ENCODE data around the gene PNPLA4. TPM values are rescaled to one million over a fixed set of nuclear protein-coding genes. Genes with fewer than 3 reads are reported as not detected.

The PNPLA4 gene
- total and polyA plus RNA-seq, 2 of the 13 experiments (the other 11 are each of a cell fraction or from before 2014, with no cell fraction given), result 13.0 to 17.7 TPM

DNA sequence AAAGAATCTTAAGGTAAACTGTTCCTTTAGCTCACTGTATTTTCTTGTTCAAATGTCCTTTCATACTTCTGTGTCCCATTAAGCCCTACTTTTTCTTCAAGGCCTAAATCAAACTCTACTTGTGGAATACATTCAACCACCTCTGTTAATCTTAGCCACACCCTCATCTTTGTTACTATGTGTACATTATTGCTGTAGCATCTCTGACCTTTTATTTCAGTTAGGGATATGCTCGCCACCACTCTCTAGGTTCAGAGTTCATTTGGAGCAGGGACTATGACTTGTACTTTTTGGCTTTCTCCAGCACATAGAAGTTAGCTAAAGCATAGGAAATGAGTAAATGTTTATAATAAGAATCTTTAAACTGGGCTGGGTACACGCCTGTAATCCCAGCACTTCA lies 6.8 kb upstream of the PNPLA4 start (continued):
- TF ChIP-seq, protein P1, sequence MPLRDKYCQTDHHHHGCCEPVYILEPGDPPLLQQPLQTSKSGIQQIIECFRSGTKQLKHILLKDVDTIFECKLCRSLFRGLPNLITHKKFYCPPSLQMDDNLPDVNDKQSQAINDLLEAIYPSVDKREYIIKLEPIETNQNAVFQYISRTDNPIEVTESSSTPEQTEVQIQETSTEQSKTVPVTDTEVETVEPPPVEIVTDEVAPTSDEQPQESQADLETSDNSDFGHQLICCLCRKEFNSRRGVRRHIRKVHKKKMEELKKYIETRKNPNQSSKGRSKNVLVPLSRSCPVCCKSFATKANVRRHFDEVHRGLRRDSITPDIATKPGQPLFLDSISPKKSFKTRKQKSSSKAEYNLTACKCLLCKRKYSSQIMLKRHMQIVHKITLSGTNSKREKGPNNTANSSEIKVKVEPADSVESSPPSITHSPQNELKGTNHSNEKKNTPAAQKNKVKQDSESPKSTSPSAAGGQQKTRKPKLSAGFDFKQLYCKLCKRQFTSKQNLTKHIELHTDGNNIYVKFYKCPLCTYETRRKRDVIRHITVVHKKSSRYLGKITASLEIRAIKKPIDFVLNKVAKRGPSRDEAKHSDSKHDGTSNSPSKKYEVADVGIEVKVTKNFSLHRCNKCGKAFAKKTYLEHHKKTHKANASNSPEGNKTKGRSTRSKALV (CRISPR knock-in tag; IDR thresholded peaks at IDR 0.05), result no peak
- TF ChIP-seq ZNF605 (CRISPR knock-in tag; IDR thresholded peaks at IDR 0.05), result no peak
- TF ChIP-seq, protein P2, sequence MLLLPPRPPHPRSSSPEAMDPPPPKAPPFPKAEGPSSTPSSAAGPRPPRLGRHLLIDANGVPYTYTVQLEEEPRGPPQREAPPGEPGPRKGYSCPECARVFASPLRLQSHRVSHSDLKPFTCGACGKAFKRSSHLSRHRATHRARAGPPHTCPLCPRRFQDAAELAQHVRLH (CRISPR knock-in tag; IDR thresholded peaks at IDR 0.05; ENCODE audit: borderline replicate concordance, low read depth), result no peak
- TF ChIP-seq, protein P3, sequence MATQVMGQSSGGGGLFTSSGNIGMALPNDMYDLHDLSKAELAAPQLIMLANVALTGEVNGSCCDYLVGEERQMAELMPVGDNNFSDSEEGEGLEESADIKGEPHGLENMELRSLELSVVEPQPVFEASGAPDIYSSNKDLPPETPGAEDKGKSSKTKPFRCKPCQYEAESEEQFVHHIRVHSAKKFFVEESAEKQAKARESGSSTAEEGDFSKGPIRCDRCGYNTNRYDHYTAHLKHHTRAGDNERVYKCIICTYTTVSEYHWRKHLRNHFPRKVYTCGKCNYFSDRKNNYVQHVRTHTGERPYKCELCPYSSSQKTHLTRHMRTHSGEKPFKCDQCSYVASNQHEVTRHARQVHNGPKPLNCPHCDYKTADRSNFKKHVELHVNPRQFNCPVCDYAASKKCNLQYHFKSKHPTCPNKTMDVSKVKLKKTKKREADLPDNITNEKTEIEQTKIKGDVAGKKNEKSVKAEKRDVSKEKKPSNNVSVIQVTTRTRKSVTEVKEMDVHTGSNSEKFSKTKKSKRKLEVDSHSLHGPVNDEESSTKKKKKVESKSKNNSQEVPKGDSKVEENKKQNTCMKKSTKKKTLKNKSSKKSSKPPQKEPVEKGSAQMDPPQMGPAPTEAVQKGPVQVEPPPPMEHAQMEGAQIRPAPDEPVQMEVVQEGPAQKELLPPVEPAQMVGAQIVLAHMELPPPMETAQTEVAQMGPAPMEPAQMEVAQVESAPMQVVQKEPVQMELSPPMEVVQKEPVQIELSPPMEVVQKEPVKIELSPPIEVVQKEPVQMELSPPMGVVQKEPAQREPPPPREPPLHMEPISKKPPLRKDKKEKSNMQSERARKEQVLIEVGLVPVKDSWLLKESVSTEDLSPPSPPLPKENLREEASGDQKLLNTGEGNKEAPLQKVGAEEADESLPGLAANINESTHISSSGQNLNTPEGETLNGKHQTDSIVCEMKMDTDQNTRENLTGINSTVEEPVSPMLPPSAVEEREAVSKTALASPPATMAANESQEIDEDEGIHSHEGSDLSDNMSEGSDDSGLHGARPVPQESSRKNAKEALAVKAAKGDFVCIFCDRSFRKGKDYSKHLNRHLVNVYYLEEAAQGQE (IDR thresholded peaks at IDR 0.05; ENCODE audit: borderline replicate concordance in 1 of 2, low read depth in 1 of 2, low read length in 2 of 2), result no peak

DNA sequence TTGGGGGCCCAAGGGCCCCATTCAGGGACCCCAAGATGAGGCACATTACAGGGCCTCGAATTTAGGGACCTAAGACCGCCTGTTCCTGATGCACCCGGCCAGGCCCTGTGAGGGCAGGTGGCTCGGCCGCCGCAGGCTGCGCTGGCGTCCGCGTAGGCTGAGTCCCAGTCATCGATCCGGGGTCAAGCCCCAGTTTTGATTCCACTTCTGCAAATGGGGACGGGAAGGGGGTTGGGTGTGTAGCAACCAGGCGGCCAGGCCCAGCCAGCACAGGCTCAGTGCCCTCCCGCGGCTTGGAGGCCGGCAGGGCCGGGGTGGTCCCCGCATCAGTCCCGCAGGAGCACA lies 327 bp downstream of the PNPLA4 start:
- Histone ChIP-seq H3K27ac (ENCODE audit: extremely low read length, insufficient read depth, low read length) (peak overlapping the region; percentile 89), H2AFZ (ENCODE audit: low read length) (no peak overlapping the region), H3K79me2 (ENCODE audit: insufficient read depth, low read length) (no peaks in the 10 kb centered on the region), H3K4me1 (ENCODE audit: insufficient read depth, low read length) (peaks cover 9% of the 10 kb centered on the region), H3K9me3 (ENCODE audit: low read length) (no peaks in the 10 kb centered on the region), H3K9ac (ENCODE audit: insufficient read depth, low read depth, low read length) (peak overlapping the region; percentile 87), H3K36me3 (replicated peaks in 1 of 2; ENCODE audit: control insufficient read depth in 1 of 2, insufficient read depth in 2 of 2, low read length in 2 of 2) (no peaks in the 10 kb centered on the region), H3K4me3 (replicated peaks in 1 of 3; ENCODE audit: insufficient read depth in 1 of 3, low read depth in 2 of 3, low read length in 3 of 3) (peak overlapping the region; percentile 66 to 81 (median 80)), H3K27me3 (ENCODE audit: control insufficient read depth in 1 of 2, insufficient read depth in 2 of 2, low read length in 2 of 2) (no peaks in the 10 kb centered on the region), H4K20me1 (ENCODE audit: insufficient read depth, low read length) (no peaks in the 10 kb centered on the region), H3K4me2 (ENCODE audit: low read depth, low read length) (peak overlapping the region; percentile 76)
- POLR2A ChIA-PET, result no interaction called here
- DNase-seq (ENCODE audit: low spot score) (no peak), ATAC-seq (no peak), FAIRE-seq (no peak)
- CTCF ChIA-PET (ENCODE audit: low intra/inter-chr PET ratio, low total read pairs), result no interaction called here
- BruUV-seq (replicated peaks), result no TSS peak
- in situ Hi-C loops (cut with HindIII; ENCODE audit: extremely low pct_ligation_motif_present, low pct_unique_long_range_greater_than_20kb), result no loop called here
- intact Hi-C loops (cut with micrococcal nuclease; ENCODE audit: unreplicated experiment), result loop anchor here (2.0 kb wide), 1 partner anchor 778 kb away; the partner anchor contains the start of gene PUDP
- no CpG with 5 or more reads among the region's 20 CpGs for WGBS (ENCODE audit: low lambda C conversion rate)
- TF ChIP-seq DMAP1 (CRISPR knock-in tag; IDR thresholded peaks at IDR 0.05), result no peak
- no peak; the same call in 1 of the 2 replicates for TF ChIP-seq ELF1 (CRISPR knock-in tag; IDR thresholded peaks at IDR 0.05)
- TF ChIP-seq HOXA3 (CRISPR knock-in tag; IDR thresholded peaks at IDR 0.05), result no peak
- TF ChIP-seq, protein P4, sequence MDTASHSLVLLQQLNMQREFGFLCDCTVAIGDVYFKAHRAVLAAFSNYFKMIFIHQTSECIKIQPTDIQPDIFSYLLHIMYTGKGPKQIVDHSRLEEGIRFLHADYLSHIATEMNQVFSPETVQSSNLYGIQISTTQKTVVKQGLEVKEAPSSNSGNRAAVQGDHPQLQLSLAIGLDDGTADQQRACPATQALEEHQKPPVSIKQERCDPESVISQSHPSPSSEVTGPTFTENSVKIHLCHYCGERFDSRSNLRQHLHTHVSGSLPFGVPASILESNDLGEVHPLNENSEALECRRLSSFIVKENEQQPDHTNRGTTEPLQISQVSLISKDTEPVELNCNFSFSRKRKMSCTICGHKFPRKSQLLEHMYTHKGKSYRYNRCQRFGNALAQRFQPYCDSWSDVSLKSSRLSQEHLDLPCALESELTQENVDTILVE (CRISPR knock-in tag; IDR thresholded peaks at IDR 0.05), result no peak
- no peak for TF ChIP-seq ZFY (CRISPR knock-in tag; IDR thresholded peaks at IDR 0.05)
- TF ChIP-seq ZNF564 (CRISPR knock-in tag; IDR thresholded peaks at IDR 0.05), result 0 out of 2 replicates have a peak, but pooled peaks have one; percentile 50
- TF ChIP-seq ELF4 (CRISPR knock-in tag; IDR thresholded peaks at IDR 0.05; ENCODE audit: borderline replicate concordance), result no peak
- no peak for TF ChIP-seq KLF12 (CRISPR knock-in tag; IDR thresholded peaks at IDR 0.05; ENCODE audit: borderline replicate concordance)
- TF ChIP-seq ZNF121 (CRISPR knock-in tag; IDR thresholded peaks at IDR 0.05), result no peak
- TF ChIP-seq CHCHD3 (CRISPR knock-in tag; IDR thresholded peaks at IDR 0.05), result no peak
- TF ChIP-seq TCF12 (IDR thresholded peaks at IDR 0.05), result no peak
- TF ChIP-seq TCF12 (CRISPR knock-in tag; IDR thresholded peaks at IDR 0.05), result no peak
- TF ChIP-seq, protein P5, sequence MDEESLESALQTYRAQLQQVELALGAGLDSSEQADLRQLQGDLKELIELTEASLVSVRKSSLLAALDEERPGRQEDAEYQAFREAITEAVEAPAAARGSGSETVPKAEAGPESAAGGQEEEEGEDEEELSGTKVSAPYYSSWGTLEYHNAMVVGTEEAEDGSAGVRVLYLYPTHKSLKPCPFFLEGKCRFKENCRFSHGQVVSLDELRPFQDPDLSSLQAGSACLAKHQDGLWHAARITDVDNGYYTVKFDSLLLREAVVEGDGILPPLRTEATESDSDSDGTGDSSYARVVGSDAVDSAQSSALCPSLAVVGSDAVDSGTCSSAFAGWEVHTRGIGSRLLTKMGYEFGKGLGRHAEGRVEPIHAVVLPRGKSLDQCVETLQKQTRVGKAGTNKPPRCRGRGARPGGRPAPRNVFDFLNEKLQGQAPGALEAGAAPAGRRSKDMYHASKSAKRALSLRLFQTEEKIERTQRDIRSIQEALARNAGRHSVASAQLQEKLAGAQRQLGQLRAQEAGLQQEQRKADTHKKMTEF (CRISPR knock-in tag; IDR thresholded peaks at IDR 0.05), result no peak
